Measurements from ENCODE around the gene ISG20.

The ISG20 gene

DNA sequence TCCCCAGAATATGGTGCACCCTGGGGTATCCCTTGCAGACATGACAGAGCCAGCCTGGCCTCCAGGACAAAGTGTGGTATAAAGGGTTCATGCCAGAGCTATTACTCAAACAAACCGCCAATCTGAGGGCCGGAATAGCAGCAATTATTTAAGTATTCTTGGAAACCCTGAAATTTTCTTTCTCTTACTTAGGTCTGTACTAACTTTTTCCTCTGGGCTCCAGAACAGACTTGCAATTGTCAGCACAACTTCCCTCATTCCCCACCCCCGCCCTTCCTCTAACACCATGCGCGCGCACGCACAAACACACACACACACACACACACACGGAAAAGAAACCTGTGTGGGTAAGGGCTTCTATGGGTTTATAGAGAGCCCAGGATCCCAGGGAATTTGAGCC lies 56.3 kb downstream of the ISG20 start:
- no peak for DNase-seq

DNA sequence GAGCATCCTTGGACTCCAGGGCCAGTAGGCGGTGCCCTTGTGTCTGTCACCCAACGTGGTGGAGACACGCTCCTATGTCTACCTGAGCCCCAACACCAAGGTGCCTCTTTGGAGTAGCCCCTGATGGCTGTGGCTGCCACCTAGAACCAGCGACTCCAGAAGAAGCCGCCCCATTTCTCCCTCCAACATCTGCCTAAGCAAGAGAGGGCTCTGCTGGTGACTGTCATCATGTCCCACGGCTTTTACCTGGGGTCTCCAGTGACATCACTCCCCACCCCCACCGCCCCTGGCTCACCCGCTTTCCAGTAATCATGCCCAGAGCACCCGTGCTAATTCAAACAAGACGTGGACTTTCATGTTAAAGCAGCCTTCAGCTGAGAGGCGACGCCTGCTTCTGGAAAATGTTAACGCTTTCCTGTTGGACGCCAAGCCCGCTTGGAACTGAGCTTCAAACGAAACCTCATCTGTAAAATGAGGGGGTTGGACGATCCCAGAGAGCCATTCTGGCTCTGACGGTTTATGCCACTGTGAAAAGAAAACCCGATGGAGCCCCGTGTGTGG lies 57.0 kb downstream of the ISG20 start:
- no peak for DNase-seq

DNA sequence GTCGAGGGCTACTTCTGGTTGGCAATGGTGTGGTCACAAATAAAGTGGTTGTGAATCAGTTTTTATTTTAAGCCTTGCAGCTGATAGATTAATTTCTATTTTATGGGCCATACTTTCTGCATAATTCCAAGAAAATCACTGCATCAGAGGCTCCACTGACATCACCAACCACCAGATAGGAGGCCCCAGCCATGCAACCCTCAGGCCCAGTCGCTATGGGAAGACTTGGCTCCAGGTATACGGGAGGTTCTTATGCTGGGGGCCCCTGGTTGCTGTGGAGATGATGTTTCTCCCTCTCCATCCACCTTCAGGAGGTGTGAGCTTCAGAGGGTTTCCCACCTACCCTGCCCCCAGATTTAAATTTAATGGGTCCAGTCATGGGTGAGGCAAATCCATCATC lies 57.4 kb downstream of the ISG20 start:
- no peak for DNase-seq

DNA sequence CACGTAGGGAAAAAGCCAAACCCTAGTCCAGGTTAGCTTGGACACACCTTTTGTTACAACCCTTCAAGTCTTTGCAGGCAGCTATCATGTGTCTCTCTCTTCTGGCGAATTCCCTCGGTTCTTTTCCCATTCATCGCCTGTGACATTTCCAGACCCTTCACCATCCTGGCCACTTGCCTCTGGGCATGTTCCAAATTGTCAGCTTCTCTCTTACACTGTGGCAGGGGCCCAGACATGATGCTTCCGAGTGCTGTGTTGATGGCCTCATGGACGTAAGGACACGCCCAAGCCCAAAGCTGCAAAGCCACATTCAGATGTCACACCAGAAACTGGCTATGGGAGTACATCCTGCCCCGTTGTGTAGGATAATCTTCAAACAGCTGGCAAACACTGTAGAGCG lies 58.5 kb downstream of the ISG20 start:
- no peak for DNase-seq

DNA sequence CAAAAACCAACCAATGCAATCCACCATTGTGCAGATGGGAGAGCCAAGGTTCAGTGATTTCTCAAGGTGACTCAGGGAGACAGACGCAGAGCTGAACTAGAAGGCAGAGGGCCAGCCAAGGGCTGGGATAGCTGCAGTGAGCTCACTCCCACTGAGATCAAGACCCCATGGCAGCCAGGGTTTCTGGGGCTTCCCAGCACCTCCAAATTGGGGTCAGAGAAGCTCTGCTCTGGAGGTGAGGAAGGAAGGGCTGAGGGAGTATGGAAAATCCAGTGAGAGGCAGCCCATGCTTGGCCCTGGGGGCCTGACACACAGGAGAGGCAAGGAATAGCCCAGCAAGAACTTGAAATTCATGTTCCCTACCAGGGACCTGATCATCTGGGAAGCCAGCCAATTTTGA lies 61.0 kb downstream of the ISG20 start:
- DNase-seq = no peak

DNA sequence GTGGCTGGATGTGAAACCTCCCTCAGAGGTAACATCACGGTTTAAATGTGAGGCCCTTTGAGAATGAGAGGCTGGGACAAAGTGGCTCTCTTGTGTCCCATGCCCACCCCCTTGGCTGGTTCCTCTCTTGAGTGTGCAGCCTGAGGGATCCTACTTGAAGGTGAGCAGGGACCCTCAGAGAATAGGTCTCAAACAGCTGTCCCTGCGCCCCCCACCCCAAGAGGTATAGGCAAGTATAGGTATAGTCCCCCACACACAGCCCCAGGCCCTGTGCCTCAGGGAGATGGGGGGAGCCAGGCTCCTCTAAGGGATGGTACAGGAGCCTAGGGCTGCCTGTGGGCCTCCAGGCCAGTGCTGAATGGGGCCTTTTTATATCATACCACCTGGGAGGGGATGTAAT lies 61.9 kb downstream of the ISG20 start:
- DNase-seq = no peak

DNA sequence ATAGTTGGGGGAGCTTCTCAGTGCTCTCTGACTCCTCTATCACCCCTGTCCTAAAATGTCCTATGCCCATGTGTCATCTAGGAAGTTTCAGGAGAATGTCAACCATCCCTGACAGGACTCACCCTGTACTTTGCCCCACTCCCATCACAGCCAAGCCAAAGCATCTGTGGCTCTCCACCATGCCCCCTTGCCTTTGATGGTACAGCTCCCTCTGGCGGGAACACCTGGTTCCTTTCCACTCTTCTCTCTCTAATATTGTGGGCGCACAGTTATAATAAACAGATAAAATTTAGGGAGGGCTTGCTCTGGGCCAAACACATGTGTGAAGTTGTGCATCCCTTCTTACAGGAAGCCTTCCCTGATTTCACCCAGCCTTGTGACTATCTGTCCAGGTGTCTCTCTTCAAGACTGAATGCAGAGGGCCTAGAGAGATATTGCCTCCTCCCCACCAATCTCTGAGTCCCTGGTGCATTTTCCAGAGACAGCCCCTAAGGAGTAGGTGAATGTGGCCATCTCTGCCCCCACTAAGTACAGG lies 62.8 kb downstream of the ISG20 start:
- peak; percentile 32 for DNase-seq

DNA sequence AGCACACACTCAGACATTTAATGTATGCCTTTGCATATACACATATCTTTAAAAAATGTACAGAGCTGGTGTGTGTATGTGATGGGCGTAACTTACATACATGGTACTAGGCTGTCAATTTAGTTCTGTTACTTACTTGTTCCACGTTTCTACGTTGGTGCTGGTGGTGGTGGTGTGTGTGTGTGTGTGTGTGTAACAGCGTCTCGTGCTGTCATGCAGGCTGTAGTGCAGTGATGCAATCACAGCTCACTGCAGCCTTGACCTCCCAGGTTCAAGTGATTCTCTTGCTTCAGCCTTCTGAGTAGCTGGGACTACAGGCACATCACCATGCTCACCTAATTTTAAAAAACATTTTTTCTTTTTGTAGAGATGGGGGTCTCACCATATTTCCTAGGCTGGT lies 64.2 kb downstream of the ISG20 start:
- DNase-seq = no peak

DNA sequence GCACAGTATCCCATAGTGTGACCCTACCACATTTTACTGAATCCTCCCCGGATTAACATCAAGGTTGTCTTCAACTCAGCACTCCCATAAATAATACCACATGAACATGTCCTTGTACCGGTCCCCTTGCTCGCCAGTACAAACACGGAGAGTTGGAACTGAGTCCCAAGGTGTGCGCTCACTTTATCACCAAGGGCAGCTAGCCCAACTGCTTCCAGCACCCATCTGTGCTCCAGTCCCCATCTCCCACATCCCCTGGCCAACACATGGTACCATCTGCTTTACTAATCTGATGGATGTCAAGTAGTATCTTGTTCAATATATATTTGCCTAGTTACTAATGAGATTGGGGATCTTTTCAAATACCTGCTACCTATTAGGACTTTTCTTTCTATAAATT lies 64.7 kb downstream of the ISG20 start:
- no peak for DNase-seq

DNA sequence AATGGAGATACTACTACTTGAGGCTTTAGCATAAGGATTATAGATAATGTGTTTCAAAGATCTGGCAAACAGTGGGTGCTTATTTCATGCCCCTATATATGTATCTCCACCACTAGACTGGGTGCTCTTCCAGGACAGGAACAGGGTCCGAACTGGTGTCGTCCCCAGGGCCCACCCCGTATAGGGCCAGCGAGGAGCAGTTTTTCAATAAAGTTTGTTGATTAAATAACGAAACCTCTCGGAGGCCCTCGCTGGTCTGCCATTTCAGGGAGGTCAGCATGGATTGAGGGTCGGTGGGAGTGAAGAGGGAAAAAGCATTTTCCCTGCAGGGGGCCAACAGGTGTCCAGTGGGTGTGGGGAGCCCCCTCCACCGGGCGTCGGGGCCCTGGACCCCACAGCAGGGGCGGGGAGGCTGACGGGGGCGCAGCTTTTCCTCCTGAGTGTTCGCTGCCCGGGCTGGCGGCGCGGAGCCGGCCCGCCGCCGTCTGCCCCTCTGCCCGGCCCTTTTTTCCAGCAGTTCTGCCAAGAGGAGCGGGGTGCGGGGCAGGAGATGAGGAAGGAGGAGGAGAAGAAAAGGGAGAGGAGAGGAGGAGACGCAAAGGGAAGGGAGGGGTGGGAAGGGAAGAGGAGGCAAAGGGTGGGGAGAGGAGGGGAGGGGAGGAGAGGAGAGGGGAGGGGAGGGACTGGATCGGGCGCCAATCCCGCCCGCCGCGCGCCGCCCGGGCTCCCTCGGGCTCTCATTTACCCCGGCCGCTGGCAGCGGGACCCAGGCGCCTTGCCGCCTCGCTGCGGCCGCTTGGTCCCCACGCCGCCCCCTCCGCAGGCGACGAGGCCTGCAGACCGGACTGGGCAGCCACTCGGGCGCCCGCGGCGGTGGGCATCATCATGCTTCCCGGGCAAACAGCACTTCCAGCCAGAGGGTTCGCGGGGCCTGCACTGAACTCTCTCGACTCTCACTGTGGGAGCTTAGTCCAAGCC lies 66.3 kb downstream of the ISG20 start:
- no peak for DNase-seq

DNA sequence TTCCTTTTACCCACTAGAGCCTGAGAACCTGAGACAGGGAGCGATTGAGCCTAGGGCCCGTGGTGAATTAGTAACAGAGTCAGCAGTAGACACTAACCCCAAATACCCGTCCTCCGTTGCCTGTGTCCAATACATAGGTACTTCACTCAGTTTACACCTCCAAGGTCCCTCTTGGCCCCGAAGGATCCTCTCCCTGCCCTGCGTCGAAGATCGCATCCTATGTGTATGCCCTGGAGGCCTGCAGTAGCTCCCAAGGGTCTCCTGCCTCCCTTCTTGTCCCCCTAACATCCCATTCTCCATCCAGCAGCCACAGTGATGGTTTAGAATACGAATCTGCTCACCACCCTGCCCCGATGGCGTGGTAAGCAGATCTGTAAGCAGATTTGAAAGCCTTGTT lies 67.0 kb downstream of the ISG20 start:
- DNase-seq = no peak
